ENCODE measurements around the gene KCNH3. TPM values are rescaled to one million over a fixed set of nuclear protein-coding genes. Genes with fewer than 3 reads are reported as not detected.
A peak's percentile ranks its signal among the peaks of the same experiment; 100 is the strongest.

Gene KCNH3
- total and polyA plus RNA-seq, 2 experiments from 2014 or later: 0.21 to 0.52 TPM

DNA sequence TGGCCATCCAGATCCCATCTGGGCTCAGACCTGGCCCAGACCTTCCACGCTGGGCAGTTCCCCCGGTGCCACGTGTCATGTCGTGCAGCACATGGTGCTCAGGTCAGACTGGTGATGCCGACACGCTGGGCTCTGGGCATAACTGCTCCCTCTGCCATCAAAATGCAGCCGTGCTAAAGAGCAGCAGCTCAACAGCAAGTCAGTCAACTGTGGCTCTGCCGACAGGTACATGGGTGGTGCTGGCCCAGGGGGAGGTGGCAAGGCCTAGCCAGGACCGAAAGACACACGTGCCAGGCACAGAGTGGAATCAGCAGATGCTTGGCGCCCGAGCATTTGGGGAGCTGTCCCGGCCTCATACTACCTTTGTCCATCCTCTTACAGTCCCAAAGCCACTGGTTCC lies 27.5 kb downstream of the KCNH3 start:
- Mint-ChIP-seq H3K36me3 (ENCODE audit: low read depth) (peaks cover 43% of the 10 kb centered on the region), H3K4me1 (0 out of 3 replicates have a peak, but pooled peaks cover 3% of the 10 kb centered on the region), H3K27me3 (ENCODE audit: insufficient read depth, low read depth, poor library complexity) (peaks cover 16% of the 10 kb centered on the region), H3K27ac (no peak overlapping the region), H3K9me3 (no peaks in the 10 kb centered on the region; the same call in 2 of the 3 replicates), H3K4me3 (0 out of 3 replicates have a peak overlapping the region, but pooled peaks have one; percentile 12)
- Histone ChIP-seq H3K4me2 (no peak overlapping the region), H3K9me2 (ENCODE audit: insufficient read depth) (no peaks in the 10 kb centered on the region), H3K36me3 (ENCODE audit: insufficient read depth) (peaks cover 20% of the 10 kb centered on the region), H3K4me1 (ENCODE audit: insufficient read depth) (peaks cover 6% of the 10 kb centered on the region), H2AFZ (no peak overlapping the region), H4K20me1 (replicated peaks; ENCODE audit: insufficient read depth) (no peaks in the 10 kb centered on the region), H3K79me2 (replicated peaks; ENCODE audit: insufficient read depth) (peaks cover 32% of the 10 kb centered on the region), H3F3A (replicated peaks; ENCODE audit: low read depth) (peaks cover 4% of the 10 kb centered on the region; the same call in 1 of the 2 replicates), H3K27ac (ENCODE audit: low read depth) (no peak overlapping the region), H3K27me3 (ENCODE audit: insufficient read depth) (no peaks in the 10 kb centered on the region), H3K4me3 (peak overlapping the region; percentile 94; the same call in 1 of the 2 replicates)
- no peak for DNase-seq (ENCODE audit: low spot score)
- TF ChIP-seq NANOG (IDR thresholded peaks at IDR 0.05; ENCODE audit: borderline replicate concordance): no peak
- TF ChIP-seq EZH2phosphoT487 (IDR thresholded peaks at IDR 0.05; ENCODE audit: unreplicated experiment): no peak
- TF ChIP-seq, protein P1, sequence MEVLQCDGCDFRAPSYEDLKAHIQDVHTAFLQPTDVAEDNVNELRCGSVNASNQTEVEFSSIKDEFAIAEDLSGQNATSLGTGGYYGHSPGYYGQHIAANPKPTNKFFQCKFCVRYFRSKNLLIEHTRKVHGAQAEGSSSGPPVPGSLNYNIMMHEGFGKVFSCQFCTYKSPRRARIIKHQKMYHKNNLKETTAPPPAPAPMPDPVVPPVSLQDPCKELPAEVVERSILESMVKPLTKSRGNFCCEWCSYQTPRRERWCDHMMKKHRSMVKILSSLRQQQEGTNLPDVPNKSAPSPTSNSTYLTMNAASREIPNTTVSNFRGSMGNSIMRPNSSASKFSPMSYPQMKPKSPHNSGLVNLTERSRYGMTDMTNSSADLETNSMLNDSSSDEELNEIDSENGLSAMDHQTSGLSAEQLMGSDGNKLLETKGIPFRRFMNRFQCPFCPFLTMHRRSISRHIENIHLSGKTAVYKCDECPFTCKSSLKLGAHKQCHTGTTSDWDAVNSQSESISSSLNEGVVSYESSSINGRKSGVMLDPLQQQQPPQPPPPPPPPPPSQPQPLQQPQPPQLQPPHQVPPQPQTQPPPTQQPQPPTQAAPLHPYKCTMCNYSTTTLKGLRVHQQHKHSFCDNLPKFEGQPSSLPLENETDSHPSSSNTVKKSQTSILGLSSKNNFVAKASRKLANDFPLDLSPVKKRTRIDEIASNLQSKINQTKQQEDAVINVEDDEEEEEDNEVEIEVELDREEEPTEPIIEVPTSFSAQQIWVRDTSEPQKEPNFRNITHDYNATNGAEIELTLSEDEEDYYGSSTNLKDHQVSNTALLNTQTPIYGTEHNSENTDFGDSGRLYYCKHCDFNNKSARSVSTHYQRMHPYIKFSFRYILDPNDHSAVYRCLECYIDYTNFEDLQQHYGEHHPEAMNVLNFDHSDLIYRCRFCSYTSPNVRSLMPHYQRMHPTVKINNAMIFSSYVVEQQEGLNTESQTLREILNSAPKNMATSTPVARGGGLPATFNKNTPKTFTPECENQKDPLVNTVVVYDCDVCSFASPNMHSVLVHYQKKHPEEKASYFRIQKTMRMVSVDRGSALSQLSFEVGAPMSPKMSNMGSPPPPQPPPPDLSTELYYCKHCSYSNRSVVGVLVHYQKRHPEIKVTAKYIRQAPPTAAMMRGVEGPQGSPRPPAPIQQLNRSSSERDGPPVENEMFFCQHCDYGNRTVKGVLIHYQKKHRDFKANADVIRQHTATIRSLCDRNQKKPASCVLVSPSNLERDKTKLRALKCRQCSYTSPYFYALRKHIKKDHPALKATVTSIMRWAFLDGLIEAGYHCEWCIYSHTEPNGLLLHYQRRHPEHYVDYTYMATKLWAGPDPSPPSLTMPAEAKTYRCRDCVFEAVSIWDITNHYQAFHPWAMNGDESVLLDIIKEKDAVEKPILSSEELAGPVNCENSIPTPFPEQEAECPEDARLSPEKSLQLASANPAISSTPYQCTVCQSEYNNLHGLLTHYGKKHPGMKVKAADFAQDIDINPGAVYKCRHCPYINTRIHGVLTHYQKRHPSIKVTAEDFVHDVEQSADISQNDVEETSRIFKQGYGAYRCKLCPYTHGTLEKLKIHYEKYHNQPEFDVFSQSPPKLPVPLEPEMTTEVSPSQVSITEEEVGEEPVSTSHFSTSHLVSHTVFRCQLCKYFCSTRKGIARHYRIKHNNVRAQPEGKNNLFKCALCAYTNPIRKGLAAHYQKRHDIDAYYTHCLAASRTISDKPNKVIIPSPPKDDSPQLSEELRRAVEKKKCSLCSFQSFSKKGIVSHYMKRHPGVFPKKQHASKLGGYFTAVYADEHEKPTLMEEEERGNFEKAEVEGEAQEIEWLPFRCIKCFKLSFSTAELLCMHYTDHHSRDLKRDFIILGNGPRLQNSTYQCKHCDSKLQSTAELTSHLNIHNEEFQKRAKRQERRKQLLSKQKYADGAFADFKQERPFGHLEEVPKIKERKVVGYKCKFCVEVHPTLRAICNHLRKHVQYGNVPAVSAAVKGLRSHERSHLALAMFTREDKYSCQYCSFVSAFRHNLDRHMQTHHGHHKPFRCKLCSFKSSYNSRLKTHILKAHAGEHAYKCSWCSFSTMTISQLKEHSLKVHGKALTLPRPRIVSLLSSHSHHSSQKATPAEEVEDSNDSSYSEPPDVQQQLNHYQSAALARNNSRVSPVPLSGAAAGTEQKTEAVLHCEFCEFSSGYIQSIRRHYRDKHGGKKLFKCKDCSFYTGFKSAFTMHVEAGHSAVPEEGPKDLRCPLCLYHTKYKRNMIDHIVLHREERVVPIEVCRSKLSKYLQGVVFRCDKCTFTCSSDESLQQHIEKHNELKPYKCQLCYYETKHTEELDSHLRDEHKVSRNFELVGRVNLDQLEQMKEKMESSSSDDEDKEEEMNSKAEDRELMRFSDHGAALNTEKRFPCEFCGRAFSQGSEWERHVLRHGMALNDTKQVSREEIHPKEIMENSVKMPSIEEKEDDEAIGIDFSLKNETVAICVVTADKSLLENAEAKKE (CRISPR knock-in tag; IDR thresholded peaks at IDR 0.05): no peak
- no peak for TF ChIP-seq POLR2AphosphoS5 (IDR thresholded peaks at IDR 0.05; ENCODE audit: low read depth)
- no peak for TF ChIP-seq STAT1 (IDR thresholded peaks at IDR 0.05; ENCODE audit: unreplicated experiment)
- no peak for TF ChIP-seq EZH2 (IDR thresholded peaks at IDR 0.05; ENCODE audit: low read depth, unreplicated experiment)
- TF ChIP-seq, protein P2, sequence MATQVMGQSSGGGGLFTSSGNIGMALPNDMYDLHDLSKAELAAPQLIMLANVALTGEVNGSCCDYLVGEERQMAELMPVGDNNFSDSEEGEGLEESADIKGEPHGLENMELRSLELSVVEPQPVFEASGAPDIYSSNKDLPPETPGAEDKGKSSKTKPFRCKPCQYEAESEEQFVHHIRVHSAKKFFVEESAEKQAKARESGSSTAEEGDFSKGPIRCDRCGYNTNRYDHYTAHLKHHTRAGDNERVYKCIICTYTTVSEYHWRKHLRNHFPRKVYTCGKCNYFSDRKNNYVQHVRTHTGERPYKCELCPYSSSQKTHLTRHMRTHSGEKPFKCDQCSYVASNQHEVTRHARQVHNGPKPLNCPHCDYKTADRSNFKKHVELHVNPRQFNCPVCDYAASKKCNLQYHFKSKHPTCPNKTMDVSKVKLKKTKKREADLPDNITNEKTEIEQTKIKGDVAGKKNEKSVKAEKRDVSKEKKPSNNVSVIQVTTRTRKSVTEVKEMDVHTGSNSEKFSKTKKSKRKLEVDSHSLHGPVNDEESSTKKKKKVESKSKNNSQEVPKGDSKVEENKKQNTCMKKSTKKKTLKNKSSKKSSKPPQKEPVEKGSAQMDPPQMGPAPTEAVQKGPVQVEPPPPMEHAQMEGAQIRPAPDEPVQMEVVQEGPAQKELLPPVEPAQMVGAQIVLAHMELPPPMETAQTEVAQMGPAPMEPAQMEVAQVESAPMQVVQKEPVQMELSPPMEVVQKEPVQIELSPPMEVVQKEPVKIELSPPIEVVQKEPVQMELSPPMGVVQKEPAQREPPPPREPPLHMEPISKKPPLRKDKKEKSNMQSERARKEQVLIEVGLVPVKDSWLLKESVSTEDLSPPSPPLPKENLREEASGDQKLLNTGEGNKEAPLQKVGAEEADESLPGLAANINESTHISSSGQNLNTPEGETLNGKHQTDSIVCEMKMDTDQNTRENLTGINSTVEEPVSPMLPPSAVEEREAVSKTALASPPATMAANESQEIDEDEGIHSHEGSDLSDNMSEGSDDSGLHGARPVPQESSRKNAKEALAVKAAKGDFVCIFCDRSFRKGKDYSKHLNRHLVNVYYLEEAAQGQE (IDR thresholded peaks at IDR 0.05; ENCODE audit: unreplicated experiment): no peak
- ATAC-seq: no peak

All from GM23338 (cell line).